GM12892 (cell line): Measurements from ENCODE around the gene RTKN2.

Experiments
- DNase-seq: peaks from one replicate; pipeline ENCODE4 v3.0.0; 2011; ENCODE audit not compliant: insufficient read length
- FAIRE-seq: peaks from 2 replicates; lab custom pipeline; 2011; peaks lifted over from hg19 to GRCh38; lab: Jason Lieb, UNC
- POLR2A ChIP-seq: IDR thresholded peaks from 2 replicates; pipeline ENCODE4 v1.6.1; 2011; ENCODE audit warnings: low read depth, low read length, control low read depth
- POLR2AphosphoS5 ChIP-seq: IDR thresholded peaks from 2 replicates; pipeline ENCODE4 v1.6.1; 2011; ENCODE audit warnings: low read depth, low read length, control low read depth
- TAF1 ChIP-seq: IDR thresholded peaks from 2 replicates; pipeline ENCODE4 v1.6.1; 2011; ENCODE audit warnings: low read depth, mild to moderate bottlenecking, control low read depth, low read length, borderline replicate concordance

RTKN2 gene

DNA sequence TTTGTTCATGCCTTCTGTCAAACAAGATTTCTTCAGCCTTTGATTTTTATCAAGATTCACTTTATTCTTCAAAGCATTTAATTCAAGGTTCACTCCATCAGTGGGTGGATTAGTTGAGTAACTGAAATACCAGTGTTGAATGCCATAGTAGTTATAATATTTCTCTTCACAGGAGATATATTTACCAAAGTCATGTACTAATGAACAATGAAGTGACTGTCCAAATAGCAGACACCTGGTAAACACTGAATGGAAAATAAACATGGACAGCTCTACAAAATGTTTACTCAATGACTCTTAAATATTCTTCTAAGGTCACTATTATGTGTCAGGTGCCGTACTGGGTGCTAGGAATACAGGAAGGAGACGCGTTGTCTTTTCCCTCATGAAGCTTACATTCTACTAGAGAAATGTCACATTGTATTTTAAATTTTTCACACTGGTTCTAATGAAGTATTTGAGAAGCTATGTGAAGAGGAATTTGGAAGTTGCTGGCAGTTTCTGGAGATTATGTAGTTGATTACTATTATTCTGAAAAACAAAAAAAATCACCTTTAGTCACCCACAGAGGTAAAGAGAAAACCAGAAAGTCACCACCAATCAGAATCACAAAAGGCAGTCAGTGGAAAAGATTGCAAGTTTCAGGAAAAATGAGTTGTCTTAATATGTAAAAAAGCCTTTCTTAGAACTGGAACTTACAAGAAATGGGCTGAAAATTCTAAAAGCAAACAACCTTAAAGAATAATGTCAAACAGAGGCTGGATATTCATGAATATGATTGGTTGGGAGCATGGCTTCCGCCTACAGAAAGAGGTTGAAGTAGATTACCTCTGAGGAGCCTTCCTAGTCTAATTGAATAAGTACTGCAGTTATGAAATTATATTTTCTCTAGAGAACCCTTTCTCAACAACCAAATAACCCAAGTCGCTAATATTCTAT lies 84.5 kb downstream of the RTKN2 start:
- TF ChIP-seq TAF1 (no peak), POLR2AphosphoS5 (no peak), POLR2A (no peak)
- no peak for FAIRE-seq
- DNase-seq = no peak

- FAIRE-seq (peak; percentile 56), DNase-seq (peak; percentile 31)
- TF ChIP-seq POLR2AphosphoS5 = no peak
- no peak for TF ChIP-seq TAF1
- no peak for TF ChIP-seq POLR2A
Observed at GRCh38 chr10:62183442-62183841, 85.2 kb downstream of the RTKN2 start.

DNA sequence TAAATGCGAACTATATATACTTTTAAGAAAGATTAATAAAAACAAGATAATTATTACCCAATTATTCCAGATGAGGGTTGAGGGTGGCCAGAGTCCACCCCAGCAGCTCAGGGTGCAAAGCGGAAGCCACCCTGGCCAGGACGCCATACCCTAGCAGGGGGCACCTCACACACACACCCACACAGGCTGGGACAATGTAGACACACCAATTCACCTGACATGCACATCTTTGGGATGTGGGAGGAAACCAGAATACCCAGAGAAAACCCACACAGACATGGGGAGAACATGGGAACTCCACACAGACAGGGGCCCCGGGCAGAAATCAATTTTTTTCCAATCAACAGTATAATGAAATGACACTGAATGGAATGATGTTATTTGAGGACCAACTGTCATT lies 86.0 kb downstream of the RTKN2 start:
- no peak for FAIRE-seq
- TF ChIP-seq POLR2A (no peak), TAF1 (no peak), POLR2AphosphoS5 (no peak)
- no peak for DNase-seq

DNA sequence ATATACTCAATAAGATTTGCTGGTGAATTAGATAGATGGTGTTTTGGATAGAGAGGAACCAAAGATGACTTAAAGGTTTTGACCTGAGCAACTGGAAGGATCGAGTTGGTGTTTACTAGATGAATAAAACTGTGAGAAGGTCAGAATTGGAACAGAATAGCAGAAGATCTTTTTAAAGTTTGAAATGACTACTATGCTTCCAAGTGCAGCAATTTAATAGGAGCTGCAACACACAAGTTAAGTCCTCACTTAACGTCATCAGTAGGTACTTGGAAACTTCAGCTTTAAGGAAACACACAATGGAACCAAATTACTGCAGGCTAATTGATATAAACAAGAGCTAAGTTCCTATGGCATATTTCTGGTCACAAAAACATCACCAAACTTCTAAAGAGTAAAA lies 86.5 kb downstream of the RTKN2 start:
- DNase-seq (no peak), FAIRE-seq (no peak)
- TF ChIP-seq POLR2AphosphoS5 (no peak), POLR2A (no peak), TAF1 (no peak)

DNA sequence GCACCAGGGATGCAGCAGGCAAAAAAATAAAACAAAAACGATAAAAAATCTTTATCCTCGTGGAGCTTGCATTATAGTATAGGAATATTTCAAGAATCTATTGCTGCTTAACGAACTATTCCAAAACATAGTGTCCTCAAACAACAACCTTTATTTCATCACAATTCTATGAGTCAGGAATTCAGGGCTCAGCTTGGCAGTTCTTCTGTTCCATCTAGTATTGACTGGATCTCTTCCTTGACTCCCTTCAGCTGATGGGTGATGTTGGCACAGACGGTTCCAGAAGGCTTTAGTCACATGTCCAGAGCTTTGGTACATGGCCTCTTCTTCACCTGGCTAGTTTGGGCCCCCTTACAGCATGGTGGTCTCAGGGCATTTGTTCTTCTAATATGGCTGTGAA lies 88.0 kb downstream of the RTKN2 start:
- no peak for FAIRE-seq
- no peak for DNase-seq

GRCh38 chr10:62178568-62178967 lies 90.1 kb downstream of the RTKN2 start:
- TF ChIP-seq POLR2AphosphoS5 = no peak
- TF ChIP-seq TAF1 = no peak
- TF ChIP-seq POLR2A = no peak
- DNase-seq = no peak
- FAIRE-seq = no peak

More for the DNA sequence above, 88.0 kb downstream of the RTKN2 start:
- TF ChIP-seq POLR2AphosphoS5 = no peak
- no peak for TF ChIP-seq TAF1
- no peak for TF ChIP-seq POLR2A

- no peak for TF ChIP-seq POLR2A
- no peak for TF ChIP-seq POLR2AphosphoS5
- no peak for TF ChIP-seq TAF1
- no peak for FAIRE-seq
- DNase-seq = no peak
Observed at GRCh38 chr10:62177111-62177510, 91.5 kb downstream of the RTKN2 start.

GRCh38 chr10:62175251-62175650 lies 93.4 kb downstream of the RTKN2 start:
- FAIRE-seq (no peak), DNase-seq (no peak)
- TF ChIP-seq POLR2A (no peak), TAF1 (no peak), POLR2AphosphoS5 (no peak)

DNA sequence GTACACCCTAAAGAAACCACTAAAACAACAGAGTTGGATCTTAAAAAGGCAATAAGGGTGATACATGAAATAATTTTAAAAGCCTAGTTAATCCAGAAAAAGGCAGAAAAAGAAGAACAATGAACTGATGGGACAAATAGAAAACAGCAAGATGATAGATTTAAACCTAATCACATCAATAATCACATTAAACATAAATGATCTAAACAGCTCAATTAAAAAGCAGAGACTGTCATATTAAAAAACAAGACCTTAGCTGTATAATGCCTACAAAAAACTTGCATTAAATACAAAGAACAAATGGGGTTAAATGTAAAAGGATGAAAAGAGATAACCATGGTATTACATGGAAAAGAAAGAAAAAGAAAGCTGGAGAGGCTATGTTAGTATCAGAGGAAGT lies 96.2 kb downstream of the RTKN2 start:
- DNase-seq = no peak
- FAIRE-seq = no peak
- no peak for TF ChIP-seq POLR2AphosphoS5

- FAIRE-seq (no peak), DNase-seq (no peak)
- TF ChIP-seq POLR2A = no peak
- no peak for TF ChIP-seq TAF1
- no peak for TF ChIP-seq POLR2AphosphoS5
Observed at GRCh38 chr10:62171791-62172190, 96.9 kb downstream of the RTKN2 start.

GRCh38 chr10:62170732-62171131 lies 97.9 kb downstream of the RTKN2 start:
- no peak for DNase-seq
- FAIRE-seq = no peak
- TF ChIP-seq POLR2AphosphoS5 (no peak), TAF1 (no peak), POLR2A (no peak)
